HepG2 (cell line): ENCODE results near the gene DHRS13. TPM values are rescaled to one million over a fixed set of nuclear protein-coding genes. Genes with fewer than 3 reads are reported as not detected.

Experiments
- BCL3 ChIP-seq: sonication (generic); formaldehyde crosslinking; IDR thresholded peaks from 2 replicates; pipeline ENCODE4 v1.5.1; 2020; ENCODE audit warnings: mild to moderate bottlenecking, missing genetic modification reagents, moderate library complexity
- GPN1 ChIP-seq: sonication (generic); formaldehyde crosslinking; IDR thresholded peaks from 2 replicates; pipeline ENCODE4 v1.5.1; 2020; ENCODE audit warnings: missing genetic modification reagents, borderline replicate concordance
- HMG20B ChIP-seq: conservative IDR thresholded peaks from 2 replicates; pipeline ENCODE4 v1.6.1; 2016; ENCODE audit warnings: missing genetic modification reagents, missing compliant biosample characterization
- KAT7 ChIP-seq: IDR thresholded peaks from 2 replicates; pipeline ENCODE4 v1.6.1; 2018; ENCODE audit warnings: borderline replicate concordance, missing compliant biosample characterization
- KLF12 ChIP-seq: sonication (generic); formaldehyde crosslinking; IDR thresholded peaks from 2 replicates; pipeline ENCODE4 v1.4.0; 2020; ENCODE audit warnings: missing genetic modification reagents, borderline replicate concordance
- MED13 ChIP-seq: sonication (generic); formaldehyde crosslinking; IDR thresholded peaks from 2 replicates; pipeline ENCODE4 v1.5.0; 2020; ENCODE audit warnings: missing genetic modification reagents
- MEIS2 ChIP-seq: sonication (generic); formaldehyde crosslinking; IDR thresholded peaks from 2 replicates; pipeline ENCODE4 v1.9.0; 2021; ENCODE audit warnings: mild to moderate bottlenecking, missing genetic modification reagents
- NKX3-1 ChIP-seq: sonication (generic); formaldehyde crosslinking; IDR thresholded peaks from 2 replicates; pipeline ENCODE4 v1.5.0; 2020; ENCODE audit warnings: missing genetic modification reagents
- PAWR ChIP-seq: sonication (generic); formaldehyde crosslinking; IDR thresholded peaks from 2 replicates; pipeline ENCODE4 v1.4.0; 2020; ENCODE audit warnings: missing genetic modification reagents, mild to moderate bottlenecking, borderline replicate concordance
- POLR2AphosphoS5 ChIP-seq: IDR thresholded peaks from 2 replicates; pipeline ENCODE4 v1.6.1; 2012; ENCODE audit warnings: low read depth, low read length
- STAG1 ChIP-seq: sonication (generic); formaldehyde crosslinking; IDR thresholded peaks from 2 replicates; pipeline ENCODE4 v1.4.0; 2020; ENCODE audit warnings: missing genetic modification reagents
- TERF1 ChIP-seq: sonication (generic); formaldehyde crosslinking; IDR thresholded peaks from 2 replicates; pipeline ENCODE4 v1.8.0; 2022; ENCODE audit warnings: mild to moderate bottlenecking, missing genetic modification reagents, moderate library complexity
- THAP11 ChIP-seq: IDR thresholded peaks from 2 replicates; pipeline ENCODE4 v1.6.1; 2016; ENCODE audit warnings: missing biosample characterization, missing genetic modification reagents
- ZNF101 ChIP-seq: sonication (generic); formaldehyde crosslinking; IDR thresholded peaks from 2 replicates; pipeline ENCODE4 v1.4.0; 2020; ENCODE audit warnings: mild to moderate bottlenecking, low read depth, missing genetic modification reagents, borderline replicate concordance
- ZNF564 ChIP-seq: sonication (generic); formaldehyde crosslinking; IDR thresholded peaks from 2 replicates; pipeline ENCODE4 v1.8.1; 2023; ENCODE audit warnings: mild to moderate bottlenecking, missing genetic modification reagents
- ZNF629 ChIP-seq: sonication (generic); formaldehyde crosslinking; conservative IDR thresholded peaks from 2 replicates; pipeline ENCODE4 v1.5.0; 2020; ENCODE audit warnings: missing genetic modification reagents
- ZNF710 ChIP-seq: sonication (generic); formaldehyde crosslinking; IDR thresholded peaks from 2 replicates; pipeline ENCODE4 v1.5.0; 2020; ENCODE audit warnings: mild to moderate bottlenecking, missing genetic modification reagents, borderline replicate concordance
- ZNF891 ChIP-seq: sonication (generic); formaldehyde crosslinking; IDR thresholded peaks from 2 replicates; pipeline ENCODE4 v1.5.0; 2020; ENCODE audit warnings: mild to moderate bottlenecking, missing genetic modification reagents
- polyA plus RNA-seq, 8 experiments: library from polyadenylated mRNA; depleted of rRNA in 3 of 8; stranded (reverse) in 7 of 8; unstranded in 1 of 8; fragments of >200 nt; fragmentation: Illumina TruSeq in 4 of 8; extraction: Trizol in 4 of 8; gene quantifications; 2 replicates each; pipeline versions ENCODE4 v1.2.1 to v1.2.3, GENCODE V29; 2011 to 2016; ENCODE audit warnings: low read depth in 4 of 8, missing spikeins in 1 of 8, mixed read lengths in 1 of 8; ENCODE audit not compliant: insufficient read depth in 1 of 8
- total RNA-seq, 5 experiments: library from RNA; depleted of rRNA; stranded (reverse); fragments of >200 nt; fragmentation: Illumina TruSeq; extraction: Trizol; gene quantifications; 2 replicates each; pipeline ENCODE4 v1.2.3, GENCODE V29; 2016; ENCODE audit warnings: low read depth in 1 of 5
- TF ChIP-seq, protein P1 (sequence below): sonication (generic); formaldehyde crosslinking; IDR thresholded peaks from 2 replicates; pipeline ENCODE4 v1.8.0; 2022; ENCODE audit warnings: missing genetic modification reagents, mild to moderate bottlenecking, borderline replicate concordance
- TF ChIP-seq, protein P2 (sequence below): IDR thresholded peaks from 2 replicates; pipeline ENCODE4 v1.6.1; 2016; ENCODE audit warnings: low read depth
- TF ChIP-seq, protein P3 (sequence below): sonication (generic); formaldehyde crosslinking; IDR thresholded peaks from 2 replicates; pipeline ENCODE4 v1.4.0; 2020; ENCODE audit warnings: missing genetic modification reagents

DHRS13 gene
- total and polyA plus RNA-seq, 2 of the 13 experiments (the other 11 are each of a cell fraction or from before 2014, with no cell fraction given): 11.8 to 12.6 TPM

DNA sequence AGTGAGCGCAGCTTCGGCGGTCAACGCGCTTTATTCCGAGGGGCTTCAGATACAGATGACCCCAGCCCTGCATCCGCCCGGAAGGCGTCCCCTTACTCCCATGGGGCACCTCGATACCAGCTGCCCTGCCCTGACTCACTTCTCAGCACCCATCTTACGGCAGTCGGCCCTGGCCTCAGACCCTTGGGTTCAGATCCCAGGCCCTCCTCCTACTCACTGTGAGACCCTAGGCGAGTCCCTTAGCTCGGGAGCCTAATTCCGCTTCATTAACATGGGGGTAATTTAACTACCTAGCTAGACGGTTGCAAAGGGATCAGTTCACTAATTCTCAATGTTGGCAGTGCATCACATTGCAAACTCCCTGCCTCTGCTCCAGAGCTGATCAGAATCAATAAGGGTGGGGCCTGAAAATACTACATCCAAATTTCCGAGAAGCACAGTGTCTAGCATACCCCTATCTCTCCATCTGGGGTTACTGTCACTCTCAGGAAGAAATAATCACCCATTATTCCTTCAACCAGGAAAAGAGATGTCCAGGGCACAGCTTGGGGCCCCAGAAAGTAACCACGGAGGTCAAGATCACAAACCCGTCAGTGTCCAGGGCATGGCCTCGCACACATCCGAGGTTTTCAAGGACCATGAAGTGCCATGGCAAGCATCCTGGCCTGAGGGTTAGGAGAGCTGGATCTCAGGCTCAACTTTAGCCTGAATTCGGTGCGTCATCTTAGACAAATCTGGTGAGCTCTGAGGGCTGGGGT lies 4.9 kb downstream of the DHRS13 start (continued):
- TF ChIP-seq BCL3 (CRISPR knock-in tag) (no peak), MED13 (CRISPR knock-in tag) (peak; percentile 37; the same call in 1 of the 2 replicates), NKX3-1 (CRISPR knock-in tag) (0 out of 2 replicates have a peak, but pooled peaks have one; percentile 3), STAG1 (no peak), KAT7 (CRISPR knock-in tag) (no peak), KLF12 (CRISPR knock-in tag) (0 out of 2 replicates have a peak, but pooled peaks have one; percentile 65), ZNF101 (CRISPR knock-in tag) (no peak), GPN1 (CRISPR knock-in tag) (no peak), MEIS2 (CRISPR knock-in tag) (peak; percentile 48; the same call in 1 of the 2 replicates), POLR2AphosphoS5 (peak; percentile 53), ZNF564 (no peak), HMG20B (CRISPR knock-in tag) (no peak), ZNF629 (CRISPR knock-in tag) (no peak), PAWR (CRISPR knock-in tag) (no peak), ZNF891 (CRISPR knock-in tag) (no peak), ZNF710 (0 out of 2 replicates have a peak, but pooled peaks have one; percentile 0), TERF1 (CRISPR knock-in tag) (no peak), THAP11 (CRISPR knock-in tag) (no peak)
- TF ChIP-seq, protein P1, sequence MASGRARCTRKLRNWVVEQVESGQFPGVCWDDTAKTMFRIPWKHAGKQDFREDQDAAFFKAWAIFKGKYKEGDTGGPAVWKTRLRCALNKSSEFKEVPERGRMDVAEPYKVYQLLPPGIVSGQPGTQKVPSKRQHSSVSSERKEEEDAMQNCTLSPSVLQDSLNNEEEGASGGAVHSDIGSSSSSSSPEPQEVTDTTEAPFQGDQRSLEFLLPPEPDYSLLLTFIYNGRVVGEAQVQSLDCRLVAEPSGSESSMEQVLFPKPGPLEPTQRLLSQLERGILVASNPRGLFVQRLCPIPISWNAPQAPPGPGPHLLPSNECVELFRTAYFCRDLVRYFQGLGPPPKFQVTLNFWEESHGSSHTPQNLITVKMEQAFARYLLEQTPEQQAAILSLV (CRISPR knock-in tag): 0 out of 2 replicates have a peak, but pooled peaks have one; percentile 3
- TF ChIP-seq, protein P2, sequence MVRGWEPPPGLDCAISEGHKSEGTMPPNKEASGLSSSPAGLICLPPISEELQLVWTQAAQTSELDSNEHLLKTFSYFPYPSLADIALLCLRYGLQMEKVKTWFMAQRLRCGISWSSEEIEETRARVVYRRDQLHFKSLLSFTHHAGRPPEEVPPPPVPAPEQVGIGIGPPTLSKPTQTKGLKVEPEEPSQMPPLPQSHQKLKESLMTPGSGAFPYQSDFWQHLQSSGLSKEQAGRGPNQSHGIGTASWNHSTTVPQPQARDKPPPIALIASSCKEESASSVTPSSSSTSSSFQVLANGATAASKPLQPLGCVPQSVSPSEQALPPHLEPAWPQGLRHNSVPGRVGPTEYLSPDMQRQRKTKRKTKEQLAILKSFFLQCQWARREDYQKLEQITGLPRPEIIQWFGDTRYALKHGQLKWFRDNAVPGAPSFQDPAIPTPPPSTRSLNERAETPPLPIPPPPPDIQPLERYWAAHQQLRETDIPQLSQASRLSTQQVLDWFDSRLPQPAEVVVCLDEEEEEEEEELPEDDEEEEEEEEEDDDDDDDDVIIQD (CRISPR knock-in tag): no peak
- TF ChIP-seq, protein P3, sequence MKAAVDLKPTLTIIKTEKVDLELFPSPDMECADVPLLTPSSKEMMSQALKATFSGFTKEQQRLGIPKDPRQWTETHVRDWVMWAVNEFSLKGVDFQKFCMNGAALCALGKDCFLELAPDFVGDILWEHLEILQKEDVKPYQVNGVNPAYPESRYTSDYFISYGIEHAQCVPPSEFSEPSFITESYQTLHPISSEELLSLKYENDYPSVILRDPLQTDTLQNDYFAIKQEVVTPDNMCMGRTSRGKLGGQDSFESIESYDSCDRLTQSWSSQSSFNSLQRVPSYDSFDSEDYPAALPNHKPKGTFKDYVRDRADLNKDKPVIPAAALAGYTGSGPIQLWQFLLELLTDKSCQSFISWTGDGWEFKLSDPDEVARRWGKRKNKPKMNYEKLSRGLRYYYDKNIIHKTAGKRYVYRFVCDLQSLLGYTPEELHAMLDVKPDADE (CRISPR knock-in tag): no peak
